K562 (cell line): Measurements from ENCODE around the gene HSD17B12. TPM values are rescaled to one million over a fixed set of nuclear protein-coding genes. Genes with fewer than 3 reads are reported as not detected.

Experiments
- AFF1 ChIP-seq, 2 experiments: fragments of 450-650 bp; IDR thresholded peaks; 2 replicates each; pipeline ENCODE4 v1.6.1; 2018; ENCODE audit warnings: mild to moderate bottlenecking in 2 of 2, low read depth in 1 of 2; ENCODE audit not compliant: partially characterized antibody in 2 of 2
- CBX1 ChIP-seq: sonication (generic); IDR thresholded peaks from 2 replicates; pipeline ENCODE4 v1.6.1; 2016; ENCODE audit warnings: antibody characterized with exemption, low read depth, mild to moderate bottlenecking
- EHMT2 ChIP-seq: fragments of 450-650 bp; IDR thresholded peaks from 2 replicates; pipeline ENCODE4 v1.6.1; 2018; ENCODE audit warnings: antibody characterized with exemption
- ESRRA ChIP-seq: fragments of 450-650 bp; IDR thresholded peaks from 2 replicates; pipeline ENCODE4 v1.6.1; 2014; ENCODE audit warnings: low read depth, mild to moderate bottlenecking, moderate library complexity, borderline replicate concordance
- FOXA1 ChIP-seq: fragments of 450-650 bp; IDR thresholded peaks from 2 replicates; pipeline ENCODE4 v1.6.1; 2016; ENCODE audit warnings: mild to moderate bottlenecking, borderline replicate concordance
- GATAD2A ChIP-seq: fragments of 450-650 bp; IDR thresholded peaks from 2 replicates; pipeline ENCODE4 v1.6.1; 2017
- GTF2E2 ChIP-seq: fragments of 200-800 bp; sonication (Bioruptor generic); IDR thresholded peaks from 2 replicates; pipeline ENCODE4 v1.6.1; 2016; ENCODE audit warnings: missing genetic modification characterization, missing compliant biosample characterization
- KHSRP ChIP-seq: fragments of 450-650 bp; IDR thresholded peaks from 2 replicates; pipeline ENCODE4 v1.6.1; 2017
- MBD1 ChIP-seq: fragments of 250-450 bp; sonication (Bioruptor Pico); IDR thresholded peaks from 2 replicates; pipeline ENCODE4 v1.8.0; 2022; ENCODE audit warnings: inconsistent platforms
- MCM3 ChIP-seq: fragments of 450-650 bp; IDR thresholded peaks from 2 replicates; pipeline ENCODE4 v1.6.1; 2016
- MCM7 ChIP-seq, 2 experiments: fragments of 450-650 bp; IDR thresholded peaks; 2 replicates each; pipeline ENCODE4 v1.6.1; 2016 to 2018
- NFE2 ChIP-seq: IDR thresholded peaks from 2 replicates; pipeline ENCODE4 v1.6.1; 2014; ENCODE audit warnings: antibody characterized with exemption, low read depth
- NR3C1 ChIP-seq: sonication (generic); formaldehyde crosslinking; IDR thresholded peaks from 2 replicates; pipeline ENCODE4 v1.8.1; 2022; ENCODE audit warnings: missing genetic modification reagents
- PCBP2 ChIP-seq: fragments of 200-400 bp; formaldehyde crosslinking; IDR thresholded peaks from 2 replicates; pipeline ENCODE4 v1.6.1; 2018; ENCODE audit warnings: low read length, low read depth, mild to moderate bottlenecking, moderate library complexity; ENCODE audit not compliant: poor library complexity, severe bottlenecking
- RBM22 ChIP-seq: fragments of 200-400 bp; formaldehyde crosslinking; IDR thresholded peaks from 2 replicates; pipeline ENCODE4 v1.6.1; 2018; ENCODE audit warnings: low read length, low read depth; ENCODE audit not compliant: poor library complexity, severe bottlenecking
- SMARCE1 ChIP-seq: fragments of 450-650 bp; IDR thresholded peaks from 2 replicates; pipeline ENCODE4 v1.7.1; 2016; ENCODE audit warnings: mild to moderate bottlenecking
- SMC3 ChIP-seq: conservative IDR thresholded peaks from 2 replicates; pipeline ENCODE4 v1.6.1; 2011; ENCODE audit warnings: low read depth, low read length, improper control_type of control experiment; ENCODE audit not compliant: insufficient read depth
- STAT6 ChIP-seq: sonication (generic); formaldehyde crosslinking; IDR thresholded peaks from 2 replicates; pipeline ENCODE4 v1.8.1; 2023; ENCODE audit warnings: mild to moderate bottlenecking, missing genetic modification reagents
- ZFX ChIP-seq: sonication (generic); formaldehyde crosslinking; IDR thresholded peaks from 2 replicates; pipeline ENCODE4 v1.8.0; 2022; ENCODE audit warnings: mild to moderate bottlenecking, missing genetic modification reagents, moderate library complexity
- ZNF24 ChIP-seq: fragments of 450-650 bp; IDR thresholded peaks from 2 replicates; pipeline ENCODE4 v1.6.1; 2016
- ZNF655 ChIP-seq: fragments of 250-450 bp; sonication (Bioruptor Pico); IDR thresholded peaks from 2 replicates; pipeline ENCODE4 v1.5.0; 2021
- ZNF766 ChIP-seq: fragments of 200-800 bp; sonication (Bioruptor generic); conservative IDR thresholded peaks from 2 replicates; pipeline ENCODE4 v1.6.1; 2016; ENCODE audit warnings: missing genetic modification characterization, missing compliant biosample characterization
- polyA plus RNA-seq, 8 experiments: library from polyadenylated mRNA; depleted of rRNA in 4 of 8; stranded (reverse) in 5 of 8; unstranded in 3 of 8; fragments of >200 nt; fragmentation: Nextera tagmentation in 2 of 8; fragmentation: Illumina TruSeq in 1 of 8; extraction: Ambion mirVana in 2 of 8; extraction: Trizol in 1 of 8; gene quantifications; 2 replicates each; pipeline versions ENCODE4 v1.2.1 to v1.2.3, GENCODE V29; 2011 to 2014; ENCODE audit warnings: inconsistent platforms in 1 of 8, missing spikeins in 1 of 8
- total RNA-seq, 7 experiments: library from RNA; depleted of rRNA in 6 of 7; stranded (reverse); fragments of >200 nt in 6 of 7; fragmentation: Illumina TruSeq in 2 of 7; extraction: Trizol in 2 of 7; gene quantifications; 2 replicates each; pipeline versions ENCODE4 v1.2.1 to v1.2.3, GENCODE V29; 2011 to 2021; ENCODE audit warnings: low replicate concordance in 1 of 7

Gene HSD17B12
- total and polyA plus RNA-seq, 9 of the 15 experiments (the other 6 are each of a cell fraction or from before 2014, with no cell fraction given), result 9.1 to 34.5 (median 23.3) TPM

GRCh38 chr11:43880640-43881159 lies 200.2 kb downstream of the HSD17B12 start, which contains the start of gene ALKBH3 (continued):
- TF ChIP-seq NFE2, result no peak
- no peak for TF ChIP-seq KHSRP
- TF ChIP-seq NR3C1 (CRISPR knock-in tag), result no peak
- TF ChIP-seq GTF2E2 (tag), result peak; percentile 19; the same call in 1 of the 2 replicates
- no peak for TF ChIP-seq ZNF655
- peak; percentile 98 for TF ChIP-seq CBX1
- no peak for TF ChIP-seq SMARCE1
- peak; percentile 30; the same call in 1 of the 2 replicates for TF ChIP-seq ZNF24
- no peak for TF ChIP-seq FOXA1
- TF ChIP-seq RBM22, result peak; percentile 52
- peak; percentile 98 for TF ChIP-seq EHMT2
- TF ChIP-seq PCBP2, result no peak
- TF ChIP-seq MCM7 (IDR thresholded peaks at IDR 0.05), result no peak
- peak; percentile 81 for TF ChIP-seq ZFX (CRISPR knock-in tag)
- TF ChIP-seq ESRRA, result peak; percentile 51; the same call in 1 of the 2 replicates
- peak in 1 of 2 experiments; percentile 47 for TF ChIP-seq AFF1 (IDR thresholded peaks at IDR 0.05; ENCODE audit: low read depth in 1 of 2, partially characterized antibody in 2 of 2)
- no peak for TF ChIP-seq SMC3
- TF ChIP-seq ZNF766, result peak; percentile 65
- no peak for TF ChIP-seq STAT6 (CRISPR knock-in tag)
- TF ChIP-seq MCM3, result no peak
- no peak for TF ChIP-seq MBD1 (CRISPR knock-in tag)
- TF ChIP-seq GATAD2A, result no peak
